ENCODE results near the gene SLC40A1.

- no peak for TF ChIP-seq CTCF (IDR thresholded peaks at IDR 0.05)
- no peak for TF ChIP-seq POLR2A (IDR thresholded peaks at IDR 0.05)
- no peak for TF ChIP-seq POLR2AphosphoS5 (IDR thresholded peaks at IDR 0.05)
Measured at GRCh38 chr2:189625636-189626035, 45.0 kb upstream of the SLC40A1 start.
